ENCODE data around the gene NPM3.

GRCh38 chr10:101768791-101769170, 14.5 kb downstream of the NPM3 start:
- TF ChIP-seq, protein P1, sequence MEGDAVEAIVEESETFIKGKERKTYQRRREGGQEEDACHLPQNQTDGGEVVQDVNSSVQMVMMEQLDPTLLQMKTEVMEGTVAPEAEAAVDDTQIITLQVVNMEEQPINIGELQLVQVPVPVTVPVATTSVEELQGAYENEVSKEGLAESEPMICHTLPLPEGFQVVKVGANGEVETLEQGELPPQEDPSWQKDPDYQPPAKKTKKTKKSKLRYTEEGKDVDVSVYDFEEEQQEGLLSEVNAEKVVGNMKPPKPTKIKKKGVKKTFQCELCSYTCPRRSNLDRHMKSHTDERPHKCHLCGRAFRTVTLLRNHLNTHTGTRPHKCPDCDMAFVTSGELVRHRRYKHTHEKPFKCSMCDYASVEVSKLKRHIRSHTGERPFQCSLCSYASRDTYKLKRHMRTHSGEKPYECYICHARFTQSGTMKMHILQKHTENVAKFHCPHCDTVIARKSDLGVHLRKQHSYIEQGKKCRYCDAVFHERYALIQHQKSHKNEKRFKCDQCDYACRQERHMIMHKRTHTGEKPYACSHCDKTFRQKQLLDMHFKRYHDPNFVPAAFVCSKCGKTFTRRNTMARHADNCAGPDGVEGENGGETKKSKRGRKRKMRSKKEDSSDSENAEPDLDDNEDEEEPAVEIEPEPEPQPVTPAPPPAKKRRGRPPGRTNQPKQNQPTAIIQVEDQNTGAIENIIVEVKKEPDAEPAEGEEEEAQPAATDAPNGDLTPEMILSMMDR (IDR thresholded peaks at IDR 0.05): no peak
- TF ChIP-seq POLR2A (IDR thresholded peaks at IDR 0.05; ENCODE audit: low read depth) (no peak), EP300 (IDR thresholded peaks at IDR 0.05) (no peak), POLR2AphosphoS5 (IDR thresholded peaks at IDR 0.05) (no peak)
